ENCODE data around the gene PFKFB2. TPM values are rescaled to one million over a fixed set of nuclear protein-coding genes. Genes with fewer than 3 reads are reported as not detected.
A peak's percentile ranks its signal among the peaks of the same experiment; 100 is the strongest.

The PFKFB2 gene
- total RNA-seq, 4 donors from 2014 or later = 44.6 to 150 (median 116) TPM

DNA sequence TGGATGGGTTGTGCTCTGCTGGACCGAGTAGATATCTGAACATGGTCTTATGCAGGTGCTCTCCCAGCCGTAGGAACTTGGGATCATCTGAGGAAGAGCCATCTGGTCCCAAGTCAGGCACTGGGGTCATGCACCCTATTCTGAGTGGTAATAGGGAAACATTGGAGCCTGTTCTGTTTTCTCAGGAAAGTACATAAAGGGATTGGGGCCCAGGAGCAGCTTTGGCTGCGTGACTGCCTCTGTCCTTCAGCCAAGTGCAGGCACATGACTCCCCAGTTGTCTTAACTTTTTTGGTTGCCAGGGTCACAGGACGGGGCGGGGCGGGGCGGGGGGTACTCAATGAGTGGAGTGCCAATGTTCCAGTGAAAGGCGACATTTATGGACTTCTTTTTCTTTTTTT, 11.5 kb downstream of the PFKFB2 start:
- no peaks in the 10 kb centered on the region for H3K9me3 ChIP-seq
- H3K4me3 ChIP-seq = no peak overlapping the region
- H3K27me3 ChIP-seq = no peaks in the 10 kb centered on the region
- DNase-seq = no peak
- peak overlapping the region in 3 of 4 donors; percentile 2 to 58 (median 52) for H3K27ac ChIP-seq
- TF ChIP-seq, protein P1, sequence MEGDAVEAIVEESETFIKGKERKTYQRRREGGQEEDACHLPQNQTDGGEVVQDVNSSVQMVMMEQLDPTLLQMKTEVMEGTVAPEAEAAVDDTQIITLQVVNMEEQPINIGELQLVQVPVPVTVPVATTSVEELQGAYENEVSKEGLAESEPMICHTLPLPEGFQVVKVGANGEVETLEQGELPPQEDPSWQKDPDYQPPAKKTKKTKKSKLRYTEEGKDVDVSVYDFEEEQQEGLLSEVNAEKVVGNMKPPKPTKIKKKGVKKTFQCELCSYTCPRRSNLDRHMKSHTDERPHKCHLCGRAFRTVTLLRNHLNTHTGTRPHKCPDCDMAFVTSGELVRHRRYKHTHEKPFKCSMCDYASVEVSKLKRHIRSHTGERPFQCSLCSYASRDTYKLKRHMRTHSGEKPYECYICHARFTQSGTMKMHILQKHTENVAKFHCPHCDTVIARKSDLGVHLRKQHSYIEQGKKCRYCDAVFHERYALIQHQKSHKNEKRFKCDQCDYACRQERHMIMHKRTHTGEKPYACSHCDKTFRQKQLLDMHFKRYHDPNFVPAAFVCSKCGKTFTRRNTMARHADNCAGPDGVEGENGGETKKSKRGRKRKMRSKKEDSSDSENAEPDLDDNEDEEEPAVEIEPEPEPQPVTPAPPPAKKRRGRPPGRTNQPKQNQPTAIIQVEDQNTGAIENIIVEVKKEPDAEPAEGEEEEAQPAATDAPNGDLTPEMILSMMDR (IDR thresholded peaks at IDR 0.05) = no peak
- no peak for TF ChIP-seq POLR2A (IDR thresholded peaks at IDR 0.05)
- peaks cover 0 to 74% (median 0%) of the 10 kb centered on the region in 3 donors for H3K36me3 ChIP-seq
- H3K4me1 ChIP-seq = peaks cover 0 to 18% (median 0%) of the 10 kb centered on the region in 4 donors

DNA sequence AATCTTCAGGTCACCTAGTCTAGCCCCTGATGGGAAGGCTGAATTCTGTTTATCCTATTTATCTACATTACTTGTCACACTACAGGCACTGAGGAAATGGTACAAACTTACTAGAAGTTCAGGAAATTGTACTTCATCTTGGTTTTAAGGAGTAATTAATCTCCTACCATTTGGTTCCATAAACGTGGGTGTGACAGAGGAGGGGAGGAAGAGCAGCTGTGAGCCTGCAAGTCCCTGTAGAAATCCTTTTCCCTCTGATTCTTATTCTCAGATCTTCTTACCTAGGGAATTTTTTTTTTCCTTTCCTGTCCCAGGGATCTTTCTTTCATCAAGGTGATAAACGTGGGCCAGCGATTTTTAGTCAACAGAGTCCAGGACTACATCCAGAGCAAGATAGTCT, 14.1 kb downstream of the PFKFB2 start:
- peak overlapping the region in 3 of 4 donors; percentile 72 to 89 (median 88) for H3K27ac ChIP-seq
- peaks cover 0 to 18% (median 0%) of the 10 kb centered on the region in 4 donors for H3K4me1 ChIP-seq
- no peak for DNase-seq
- H3K27me3 ChIP-seq = no peaks in the 10 kb centered on the region
- TF ChIP-seq, protein P1 (IDR thresholded peaks at IDR 0.05) = no peak
- TF ChIP-seq POLR2A (IDR thresholded peaks at IDR 0.05) = no peak
- peaks cover 0 to 84% (median 0%) of the 10 kb centered on the region in 3 donors for H3K36me3 ChIP-seq
- peak overlapping the region in 2 of 4 donors; percentile 16 to 18 for H3K4me3 ChIP-seq
- no peaks in the 10 kb centered on the region for H3K9me3 ChIP-seq

DNA sequence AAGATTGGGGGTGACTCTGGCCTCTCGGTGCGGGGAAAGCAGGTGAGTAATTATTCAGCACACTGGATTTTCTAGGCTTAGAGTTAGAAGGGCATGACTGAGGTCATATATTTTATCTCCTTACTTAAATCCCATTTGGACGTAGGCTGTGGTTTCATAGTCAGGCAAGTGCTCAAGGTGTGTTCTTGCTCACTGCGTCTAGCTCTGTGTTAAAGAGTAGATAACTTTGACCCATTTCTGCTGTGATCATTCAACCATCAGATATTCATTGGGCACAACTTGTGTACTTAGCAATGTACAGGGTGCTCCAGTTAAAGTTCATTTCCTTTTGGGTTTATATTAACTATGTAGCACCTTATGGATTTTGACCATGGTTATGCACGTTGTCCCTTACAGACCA, 14.6 kb downstream of the PFKFB2 start:
- Histone ChIP-seq H3K4me3 (peak overlapping the region in 2 of 4 donors; percentile 16 to 18), H3K4me1 (peaks cover 0 to 18% (median 0%) of the 10 kb centered on the region in 4 donors), H3K9me3 (no peaks in the 10 kb centered on the region), H3K27ac (peak overlapping the region in 3 of 4 donors; percentile 72 to 89 (median 88)), H3K36me3 (peaks cover 0 to 83% (median 0%) of the 10 kb centered on the region in 3 donors), H3K27me3 (no peaks in the 10 kb centered on the region)
- peak in 1 of 2 donors; percentile 87 for TF ChIP-seq POLR2A (IDR thresholded peaks at IDR 0.05)
- TF ChIP-seq, protein P1 (IDR thresholded peaks at IDR 0.05) = no peak
- DNase-seq = no peak

DNA sequence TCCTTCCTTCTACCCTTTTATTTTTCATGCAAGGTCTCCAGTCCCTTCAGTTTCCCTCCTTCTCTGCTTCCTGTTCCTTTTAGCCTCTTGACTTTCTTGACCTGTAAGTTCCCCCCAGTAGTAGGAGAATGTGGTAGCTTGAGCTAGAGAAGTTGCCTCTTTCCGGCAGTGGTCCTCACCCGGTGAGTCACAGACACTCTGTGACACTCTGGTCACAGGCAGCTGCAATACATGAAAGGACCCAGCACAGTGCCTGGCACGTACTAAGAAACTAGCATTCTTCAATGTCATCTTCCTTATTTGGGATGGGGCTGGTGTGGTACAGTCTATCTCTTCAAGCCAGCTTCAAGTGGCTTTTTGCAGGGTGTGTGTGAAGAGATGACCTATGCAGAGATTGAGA, 16.0 kb downstream of the PFKFB2 start:
- Histone ChIP-seq H3K27ac (peak overlapping the region in 1 of 4 donors; percentile 17), H3K36me3 (peaks cover 0 to 82% (median 0%) of the 10 kb centered on the region in 3 donors), H3K27me3 (no peaks in the 10 kb centered on the region), H3K9me3 (no peaks in the 10 kb centered on the region), H3K4me3 (no peak overlapping the region), H3K4me1 (peaks cover 0 to 18% (median 0%) of the 10 kb centered on the region in 4 donors)
- DNase-seq = no peak
- TF ChIP-seq, protein P1 (IDR thresholded peaks at IDR 0.05) = no peak
- no peak for TF ChIP-seq POLR2A (IDR thresholded peaks at IDR 0.05)

DNA sequence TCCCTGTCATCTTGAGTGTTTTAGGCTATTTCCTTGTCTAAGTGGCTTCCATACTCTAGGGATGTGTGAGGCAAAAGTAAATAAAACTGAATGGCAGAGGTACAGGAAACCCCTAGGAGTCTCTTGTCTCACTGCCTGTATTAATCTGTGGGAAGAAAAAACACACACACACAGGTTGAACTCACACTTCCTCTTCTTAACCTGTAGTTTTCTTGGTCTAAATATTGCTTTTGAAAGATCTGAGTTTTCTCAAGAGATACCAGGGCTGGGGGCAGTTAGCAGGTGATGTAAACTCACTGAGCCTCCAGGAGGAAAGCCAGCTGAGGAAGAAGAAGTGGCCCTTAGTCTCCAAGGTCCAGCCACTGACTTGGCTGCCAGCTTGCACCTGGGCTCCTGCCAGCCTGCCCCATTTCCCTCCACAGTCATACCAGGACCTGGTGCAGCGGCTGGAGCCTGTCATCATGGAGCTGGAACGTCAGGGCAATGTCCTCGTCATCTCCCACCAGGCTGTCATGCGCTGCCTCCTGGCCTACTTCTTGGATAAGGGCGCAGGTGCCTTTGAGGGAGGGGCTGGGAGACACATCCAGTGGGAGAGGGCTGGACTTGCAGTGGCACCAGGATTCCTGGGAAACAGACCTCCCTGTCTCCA, 16.9 kb downstream of the PFKFB2 start:
- Histone ChIP-seq H3K4me1 (peaks cover 0 to 14% (median 0%) of the 10 kb centered on the region in 4 donors), H3K36me3 (peaks cover 0 to 81% (median 0%) of the 10 kb centered on the region in 3 donors), H3K4me3 (no peak overlapping the region), H3K27ac (peak overlapping the region in 1 of 4 donors; percentile 22), H3K27me3 (no peaks in the 10 kb centered on the region), H3K9me3 (no peaks in the 10 kb centered on the region)
- DNase-seq = no peak
- no peak for TF ChIP-seq POLR2A (IDR thresholded peaks at IDR 0.05)
- TF ChIP-seq, protein P1 (IDR thresholded peaks at IDR 0.05) = no peak
